GM23338 (cell line): ENCODE data around the gene FRAS1.

ENCODE experiments used
- EZH2 ChIP-seq: fragments of 200-600 bp; sonication (generic); IDR thresholded peaks from one replicate; pipeline ENCODE4 v1.8.0; 2017; ENCODE audit warnings: antibody characterized with exemption, mild to moderate bottlenecking, low read depth; ENCODE audit not compliant: unreplicated experiment
- EZH2phosphoT487 ChIP-seq: fragments of 200-600 bp; sonication (generic); IDR thresholded peaks from one replicate; pipeline ENCODE4 v1.8.1; 2018; ENCODE audit warnings: antibody characterized with exemption; ENCODE audit not compliant: unreplicated experiment
- JUNB ChIP-seq: IDR thresholded peaks from one replicate; pipeline ENCODE4 v1.6.1; 2016; ENCODE audit warnings: antibody characterized with exemption; ENCODE audit not compliant: unreplicated experiment
- POLR2AphosphoS5 ChIP-seq: IDR thresholded peaks from 2 replicates; pipeline ENCODE4 v1.6.1; 2016; ENCODE audit warnings: antibody characterized with exemption, low read depth
- TF ChIP-seq, protein P1 (sequence below), 2 experiments: fragments of 200-600 bp in 1 of 2; sonication (generic) in 1 of 2; conservative IDR thresholded peaks; 2 replicates each; pipeline versions ENCODE4 v1.5.1 to v1.6.1; 2016 to 2017; ENCODE audit warnings: antibody characterized with exemption in 2 of 2, low read depth in 2 of 2, mild to moderate bottlenecking in 2 of 2, moderate library complexity in 1 of 2

DNA sequence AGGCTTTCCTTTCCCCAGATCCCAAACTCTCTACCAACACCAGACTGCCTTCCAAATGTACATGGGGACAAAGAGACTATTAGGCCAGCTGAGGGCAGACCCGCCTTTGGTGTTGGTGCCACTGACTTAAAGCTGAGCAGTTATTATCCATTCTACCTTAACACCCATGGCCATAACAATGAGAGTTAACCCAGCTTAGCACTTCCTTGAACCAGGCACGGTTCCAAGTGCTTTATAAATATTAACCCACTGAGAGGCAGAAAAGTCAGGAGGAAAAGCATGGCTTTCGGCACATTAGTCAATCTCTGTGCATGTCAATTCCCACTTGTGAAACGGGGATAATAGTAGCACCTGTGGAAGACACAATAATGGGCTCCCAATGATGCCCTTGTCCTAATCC, 251.4 kb downstream of the FRAS1 start:
- TF ChIP-seq JUNB (no peak), EZH2phosphoT487 (no peak), POLR2AphosphoS5 (no peak), EZH2 (no peak)
- TF ChIP-seq, protein P1, sequence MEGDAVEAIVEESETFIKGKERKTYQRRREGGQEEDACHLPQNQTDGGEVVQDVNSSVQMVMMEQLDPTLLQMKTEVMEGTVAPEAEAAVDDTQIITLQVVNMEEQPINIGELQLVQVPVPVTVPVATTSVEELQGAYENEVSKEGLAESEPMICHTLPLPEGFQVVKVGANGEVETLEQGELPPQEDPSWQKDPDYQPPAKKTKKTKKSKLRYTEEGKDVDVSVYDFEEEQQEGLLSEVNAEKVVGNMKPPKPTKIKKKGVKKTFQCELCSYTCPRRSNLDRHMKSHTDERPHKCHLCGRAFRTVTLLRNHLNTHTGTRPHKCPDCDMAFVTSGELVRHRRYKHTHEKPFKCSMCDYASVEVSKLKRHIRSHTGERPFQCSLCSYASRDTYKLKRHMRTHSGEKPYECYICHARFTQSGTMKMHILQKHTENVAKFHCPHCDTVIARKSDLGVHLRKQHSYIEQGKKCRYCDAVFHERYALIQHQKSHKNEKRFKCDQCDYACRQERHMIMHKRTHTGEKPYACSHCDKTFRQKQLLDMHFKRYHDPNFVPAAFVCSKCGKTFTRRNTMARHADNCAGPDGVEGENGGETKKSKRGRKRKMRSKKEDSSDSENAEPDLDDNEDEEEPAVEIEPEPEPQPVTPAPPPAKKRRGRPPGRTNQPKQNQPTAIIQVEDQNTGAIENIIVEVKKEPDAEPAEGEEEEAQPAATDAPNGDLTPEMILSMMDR (conservative IDR thresholded peaks at IDR 0.05; ENCODE audit: low read depth in 2 of 2) = no peak
